ENCODE data around the gene RTN1.

Gene RTN1

DNA sequence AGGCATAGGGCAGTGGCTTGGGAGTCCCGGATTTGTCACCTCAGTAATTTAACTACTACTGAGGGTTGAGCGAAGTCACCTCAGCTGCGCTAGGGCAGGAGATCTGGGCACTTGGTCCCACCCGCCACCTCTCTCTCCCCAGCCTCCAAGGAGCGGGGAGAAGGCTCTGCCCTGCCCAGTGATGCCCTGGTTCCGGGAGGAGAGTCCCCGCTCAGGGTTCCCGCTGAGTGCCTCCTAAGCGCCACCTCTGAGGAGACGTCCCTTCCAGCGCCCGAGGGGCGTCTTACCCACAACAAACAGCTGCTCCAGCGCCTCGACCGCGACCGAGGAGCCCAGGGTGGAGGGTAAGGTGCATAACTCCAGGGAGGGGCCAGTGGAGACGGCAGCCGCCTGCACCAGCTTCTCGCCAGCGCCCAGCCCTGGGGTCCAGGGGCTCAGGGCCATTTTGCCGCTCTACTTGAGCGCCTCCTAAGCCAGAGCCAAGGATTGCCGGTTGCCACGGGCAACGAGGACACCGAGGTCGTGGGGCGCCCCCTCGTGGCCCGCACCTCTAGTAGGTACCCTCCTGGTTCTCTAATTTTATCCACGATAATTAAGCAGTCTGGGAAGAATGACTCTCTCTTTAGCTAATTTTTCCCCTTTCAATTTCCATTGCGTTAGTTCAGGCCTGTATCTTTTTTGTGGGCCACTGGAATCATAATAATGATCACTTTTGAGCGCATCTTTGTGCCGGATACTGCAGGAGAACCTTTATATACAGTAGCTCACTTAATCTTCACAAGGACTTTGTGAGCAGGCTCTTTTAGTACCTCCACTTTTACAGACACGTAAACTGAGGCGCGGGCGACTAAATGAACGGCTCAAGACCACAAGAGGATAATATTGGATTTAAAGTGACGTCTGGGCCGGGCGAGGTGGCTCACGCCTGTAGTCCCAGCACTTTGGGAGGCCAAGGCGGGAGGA is 294.0 kb downstream of the RTN1 start, which contains the start of gene CCDC175:
Gene CCDC175, minus strand, starts transcription at position 481 of the 963 bp plus-strand sequence. Its CDS starts 37 bp downstream, at position 444.
- Histone ChIP-seq H3K27me3 (ENCODE audit: insufficient read depth, poor library complexity, severe bottlenecking) (peaks cover 13% of the 10 kb centered on the region), H3K27ac (replicated peaks) (no peak within 1 kb of the TSS), H3K4me3 (replicated peaks; ENCODE audit: insufficient read depth, low read length) (peak within 1 kb of the TSS; percentile 48)
- DNase-seq (ENCODE audit: low read depth in 1 of 2, low spot score in 1 of 2) = peak; percentile 57 to 78
- no peak for TF ChIP-seq GABPA (IDR thresholded peaks at IDR 0.05; ENCODE audit: low read depth)
- TF ChIP-seq, protein P1, sequence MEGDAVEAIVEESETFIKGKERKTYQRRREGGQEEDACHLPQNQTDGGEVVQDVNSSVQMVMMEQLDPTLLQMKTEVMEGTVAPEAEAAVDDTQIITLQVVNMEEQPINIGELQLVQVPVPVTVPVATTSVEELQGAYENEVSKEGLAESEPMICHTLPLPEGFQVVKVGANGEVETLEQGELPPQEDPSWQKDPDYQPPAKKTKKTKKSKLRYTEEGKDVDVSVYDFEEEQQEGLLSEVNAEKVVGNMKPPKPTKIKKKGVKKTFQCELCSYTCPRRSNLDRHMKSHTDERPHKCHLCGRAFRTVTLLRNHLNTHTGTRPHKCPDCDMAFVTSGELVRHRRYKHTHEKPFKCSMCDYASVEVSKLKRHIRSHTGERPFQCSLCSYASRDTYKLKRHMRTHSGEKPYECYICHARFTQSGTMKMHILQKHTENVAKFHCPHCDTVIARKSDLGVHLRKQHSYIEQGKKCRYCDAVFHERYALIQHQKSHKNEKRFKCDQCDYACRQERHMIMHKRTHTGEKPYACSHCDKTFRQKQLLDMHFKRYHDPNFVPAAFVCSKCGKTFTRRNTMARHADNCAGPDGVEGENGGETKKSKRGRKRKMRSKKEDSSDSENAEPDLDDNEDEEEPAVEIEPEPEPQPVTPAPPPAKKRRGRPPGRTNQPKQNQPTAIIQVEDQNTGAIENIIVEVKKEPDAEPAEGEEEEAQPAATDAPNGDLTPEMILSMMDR (IDR thresholded peaks at IDR 0.05; ENCODE audit: insufficient read depth, low read length) = peak; percentile 61

GRCh38 chr14:59570122-59570521 is 300.5 kb downstream of the RTN1 start:
- peaks cover 6% of the 10 kb centered on the region for H3K27me3 ChIP-seq (ENCODE audit: insufficient read depth, poor library complexity, severe bottlenecking)
- TF ChIP-seq, protein P1 (IDR thresholded peaks at IDR 0.05; ENCODE audit: insufficient read depth, low read length) = peak; percentile 0
- no peak for TF ChIP-seq GABPA (IDR thresholded peaks at IDR 0.05; ENCODE audit: low read depth)
- H3K27ac ChIP-seq (replicated peaks) = no peak overlapping the region
- peak in 1 of 2 experiments; percentile 17 for DNase-seq (ENCODE audit: low read depth in 1 of 2, low spot score in 1 of 2)
- H3K4me3 ChIP-seq (replicated peaks; ENCODE audit: insufficient read depth, low read length) = no peak overlapping the region

DNA sequence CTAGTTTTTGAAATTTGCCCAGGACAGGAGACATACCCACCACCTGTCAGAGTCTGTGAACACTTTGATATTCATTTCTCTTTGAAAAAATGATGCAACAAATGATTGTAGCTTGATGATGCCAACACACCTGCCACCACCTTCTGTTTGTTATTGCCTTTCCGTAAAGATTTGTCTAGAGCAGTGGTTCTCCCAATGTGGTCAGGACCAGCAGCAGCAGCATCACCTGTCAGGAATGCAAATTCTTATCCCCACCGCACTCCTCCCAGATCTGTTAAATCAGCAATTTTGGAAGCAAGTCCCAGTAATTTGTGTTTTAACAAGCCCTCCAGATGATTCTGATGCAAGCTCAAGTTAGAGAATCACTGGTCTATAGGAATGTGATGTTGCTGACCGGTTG is 303.9 kb downstream of the RTN1 start:
- no peak for DNase-seq (ENCODE audit: low read depth in 1 of 2, low spot score in 1 of 2)
- Histone ChIP-seq H3K27ac (replicated peaks) (no peak overlapping the region), H3K27me3 (ENCODE audit: insufficient read depth, poor library complexity, severe bottlenecking) (no peaks in the 10 kb centered on the region), H3K4me3 (replicated peaks; ENCODE audit: insufficient read depth, low read length) (no peak overlapping the region)
- TF ChIP-seq, protein P1 (IDR thresholded peaks at IDR 0.05; ENCODE audit: insufficient read depth, low read length) = no peak
- TF ChIP-seq SPI1 (IDR thresholded peaks at IDR 0.05; ENCODE audit: borderline replicate concordance, low read depth) = no peak
- TF ChIP-seq, protein P2, sequence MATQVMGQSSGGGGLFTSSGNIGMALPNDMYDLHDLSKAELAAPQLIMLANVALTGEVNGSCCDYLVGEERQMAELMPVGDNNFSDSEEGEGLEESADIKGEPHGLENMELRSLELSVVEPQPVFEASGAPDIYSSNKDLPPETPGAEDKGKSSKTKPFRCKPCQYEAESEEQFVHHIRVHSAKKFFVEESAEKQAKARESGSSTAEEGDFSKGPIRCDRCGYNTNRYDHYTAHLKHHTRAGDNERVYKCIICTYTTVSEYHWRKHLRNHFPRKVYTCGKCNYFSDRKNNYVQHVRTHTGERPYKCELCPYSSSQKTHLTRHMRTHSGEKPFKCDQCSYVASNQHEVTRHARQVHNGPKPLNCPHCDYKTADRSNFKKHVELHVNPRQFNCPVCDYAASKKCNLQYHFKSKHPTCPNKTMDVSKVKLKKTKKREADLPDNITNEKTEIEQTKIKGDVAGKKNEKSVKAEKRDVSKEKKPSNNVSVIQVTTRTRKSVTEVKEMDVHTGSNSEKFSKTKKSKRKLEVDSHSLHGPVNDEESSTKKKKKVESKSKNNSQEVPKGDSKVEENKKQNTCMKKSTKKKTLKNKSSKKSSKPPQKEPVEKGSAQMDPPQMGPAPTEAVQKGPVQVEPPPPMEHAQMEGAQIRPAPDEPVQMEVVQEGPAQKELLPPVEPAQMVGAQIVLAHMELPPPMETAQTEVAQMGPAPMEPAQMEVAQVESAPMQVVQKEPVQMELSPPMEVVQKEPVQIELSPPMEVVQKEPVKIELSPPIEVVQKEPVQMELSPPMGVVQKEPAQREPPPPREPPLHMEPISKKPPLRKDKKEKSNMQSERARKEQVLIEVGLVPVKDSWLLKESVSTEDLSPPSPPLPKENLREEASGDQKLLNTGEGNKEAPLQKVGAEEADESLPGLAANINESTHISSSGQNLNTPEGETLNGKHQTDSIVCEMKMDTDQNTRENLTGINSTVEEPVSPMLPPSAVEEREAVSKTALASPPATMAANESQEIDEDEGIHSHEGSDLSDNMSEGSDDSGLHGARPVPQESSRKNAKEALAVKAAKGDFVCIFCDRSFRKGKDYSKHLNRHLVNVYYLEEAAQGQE (IDR thresholded peaks at IDR 0.05; ENCODE audit: insufficient replicate concordance, low read depth) = no peak
- TF ChIP-seq GABPA (IDR thresholded peaks at IDR 0.05; ENCODE audit: low read depth) = no peak
- no peak for TF ChIP-seq POLR2AphosphoS5 (IDR thresholded peaks at IDR 0.05; ENCODE audit: low read depth)

- no peak for DNase-seq (ENCODE audit: low read depth in 1 of 2, low spot score in 1 of 2)
- Histone ChIP-seq H3K27ac (replicated peaks) (no peak overlapping the region), H3K27me3 (ENCODE audit: insufficient read depth, poor library complexity, severe bottlenecking) (no peaks in the 10 kb centered on the region), H3K4me3 (replicated peaks; ENCODE audit: insufficient read depth, low read length) (no peak overlapping the region)
- TF ChIP-seq, protein P1 (IDR thresholded peaks at IDR 0.05; ENCODE audit: insufficient read depth, low read length) = no peak
Observed at GRCh38 chr14:59566296-59566695, 304.3 kb downstream of the RTN1 start.

All from HL-60 (cell line).